Measurements from ENCODE around the gene CATSPERD. TPM values are rescaled to one million over a fixed set of nuclear protein-coding genes. Genes with fewer than 3 reads are reported as not detected.

Gene CATSPERD
- total and polyA plus RNA-seq, 8 donors = not detected

GRCh38 chr19:5691822-5692722, 28.4 kb upstream of the CATSPERD start:
- Histone ChIP-seq H3K36me3 (peaks cover 52 to 57% (median 57%) of the 10 kb centered on the region in 4 donors), H3K27ac (peak overlapping the region; percentile 77 to 95 (median 93)), H3K27me3 (no peaks in the 10 kb centered on the region), H3K4me3 (peak overlapping the region; percentile 71 to 88 (median 78)), H3K4me1 (peaks cover 28 to 57% (median 44%) of the 10 kb centered on the region in 4 donors), H3K9me3 (no peaks in the 10 kb centered on the region)
- intact Hi-C loops (cut with DNase I; ENCODE audit: low total_unique reads) = no loop called here
- WGBS, 5 donors = 40 to 59% (median 42%) methylated on average over 24 to 42 of the region's 42 CpGs
- no peak for DNase-seq
- TF ChIP-seq CTCF (IDR thresholded peaks at IDR 0.05) (no peak), POLR2A (IDR thresholded peaks at IDR 0.05) (no peak), POLR2AphosphoS5 (IDR thresholded peaks at IDR 0.05) (no peak), EP300 (IDR thresholded peaks at IDR 0.05) (no peak)

- Histone ChIP-seq H3K4me1 (peaks cover 21 to 50% (median 39%) of the 10 kb centered on the region in 4 donors), H3K9me3 (no peaks in the 10 kb centered on the region), H3K27ac (peak overlapping the region in 1 of 5 donors; percentile 93), H3K4me3 (peak overlapping the region in 1 of 4 donors; percentile 11), H3K27me3 (no peaks in the 10 kb centered on the region), H3K36me3 (peaks cover 52 to 64% (median 63%) of the 10 kb centered on the region in 4 donors)
- intact Hi-C loops (cut with DNase I; ENCODE audit: low total_unique reads) = no loop called here
- TF ChIP-seq CTCF (IDR thresholded peaks at IDR 0.05) (no peak), EP300 (IDR thresholded peaks at IDR 0.05) (no peak), POLR2A (IDR thresholded peaks at IDR 0.05) (no peak), POLR2AphosphoS5 (IDR thresholded peaks at IDR 0.05) (no peak)
- WGBS, 5 donors = 58 to 78% (median 76%) methylated on average over 3 to 7 of the region's 7 CpGs
- DNase-seq = no peak
These were observed 27.7 kb upstream of the CATSPERD start for GRCh38 chr19:5692723-5693194.

- Histone ChIP-seq H3K4me3 (peak overlapping the region in 1 of 4 donors; percentile 11), H3K9me3 (no peaks in the 10 kb centered on the region), H3K27ac (peak overlapping the region in 1 of 5 donors; percentile 93), H3K27me3 (no peaks in the 10 kb centered on the region), H3K4me1 (peaks cover 21 to 48% (median 39%) of the 10 kb centered on the region in 4 donors), H3K36me3 (peaks cover 55 to 71% (median 70%) of the 10 kb centered on the region in 4 donors)
- WGBS, 5 donors = 75 to 83% (median 80%) methylated on average over 29 to 39 of the region's 39 CpGs
- intact Hi-C loops (cut with DNase I; ENCODE audit: low total_unique reads) = no loop called here
- DNase-seq = no peak
- no peak for TF ChIP-seq EP300 (IDR thresholded peaks at IDR 0.05)
- TF ChIP-seq POLR2AphosphoS5 (IDR thresholded peaks at IDR 0.05) = peak in 1 of 3 donors; percentile 3
These were observed 27.0 kb upstream of the CATSPERD start for GRCh38 chr19:5693195-5694166.

GRCh38 chr19:5694167-5694955, 26.1 kb upstream of the CATSPERD start:
- TF ChIP-seq EP300 (IDR thresholded peaks at IDR 0.05) = no peak
- TF ChIP-seq POLR2AphosphoS5 (IDR thresholded peaks at IDR 0.05) = no peak
- no peak for TF ChIP-seq POLR2A (IDR thresholded peaks at IDR 0.05)
- no peak for TF ChIP-seq CTCF (IDR thresholded peaks at IDR 0.05)

More at GRCh38 chr19:5694167-5694955, 26.1 kb upstream of the CATSPERD start:
- peaks cover 64 to 80% (median 79%) of the 10 kb centered on the region in 4 donors for H3K36me3 ChIP-seq
- no peak overlapping the region for H3K27ac ChIP-seq
- peaks cover 21 to 46% (median 38%) of the 10 kb centered on the region in 4 donors for H3K4me1 ChIP-seq
- WGBS, 5 donors = 87 to 91% (median 89%) methylated on average over 35 to 45 of the region's 45 CpGs
- no peak overlapping the region for H3K4me3 ChIP-seq
- no peak for DNase-seq
- no peaks in the 10 kb centered on the region for H3K27me3 ChIP-seq
- H3K9me3 ChIP-seq = no peaks in the 10 kb centered on the region
- intact Hi-C loops (cut with DNase I; ENCODE audit: low total_unique reads) = no loop called here
